HepG2 (cell line): ENCODE measurements around the gene MEX3D. TPM values are rescaled to one million over a fixed set of nuclear protein-coding genes. Genes with fewer than 3 reads are reported as not detected.

Experiments used
- CBX2 ChIP-seq, 2 experiments: fragments of 200-600 bp in 1 of 2; sonication (generic); formaldehyde crosslinking in 1 of 2; IDR thresholded peaks; 2 replicates each; pipeline versions ENCODE4 v1.7.0 to v1.8.1; 2018 to 2022; ENCODE audit warnings: low read depth in 2 of 2, low read length in 1 of 2, mild to moderate bottlenecking in 1 of 2, missing genetic modification reagents in 1 of 2
- NR1H2 ChIP-seq: sonication (generic); formaldehyde crosslinking; IDR thresholded peaks from 2 replicates; pipeline ENCODE4 v1.8.1; 2022; ENCODE audit warnings: low read depth, missing genetic modification reagents, borderline replicate concordance
- NR2C2 ChIP-seq: sonication (generic); formaldehyde crosslinking; IDR thresholded peaks from 2 replicates; pipeline ENCODE4 v1.4.0; 2020; ENCODE audit warnings: missing genetic modification reagents, mild to moderate bottlenecking, moderate library complexity, borderline replicate concordance
- NRL ChIP-seq: sonication (generic); formaldehyde crosslinking; IDR thresholded peaks from 2 replicates; pipeline ENCODE4 v1.5.0; 2020; ENCODE audit warnings: missing genetic modification reagents, mild to moderate bottlenecking, moderate library complexity, borderline replicate concordance
- SMAD9 ChIP-seq: sonication (generic); formaldehyde crosslinking; IDR thresholded peaks from 2 replicates; pipeline ENCODE4 v1.5.1; 2020; ENCODE audit warnings: mild to moderate bottlenecking, missing genetic modification reagents
- STAG1 ChIP-seq: sonication (generic); formaldehyde crosslinking; IDR thresholded peaks from 2 replicates; pipeline ENCODE4 v1.4.0; 2020; ENCODE audit warnings: missing genetic modification reagents
- TCF7 ChIP-seq: sonication (generic); IDR thresholded peaks from 2 replicates; pipeline ENCODE4 v1.6.1; 2016; ENCODE audit warnings: antibody characterized with exemption, low read depth
- XRCC5 ChIP-seq: fragments of 200-400 bp; formaldehyde crosslinking; optimal IDR thresholded peaks from 2 replicates; pipeline ENCODE3; 2017; ENCODE audit warnings: mild to moderate bottlenecking, low read length
- ZNF326 ChIP-seq: sonication (generic); formaldehyde crosslinking; IDR thresholded peaks from 2 replicates; pipeline ENCODE4 v1.4.0; 2020; ENCODE audit warnings: missing genetic modification reagents, borderline replicate concordance
- ZNF841 ChIP-seq: sonication (generic); formaldehyde crosslinking; IDR thresholded peaks from 2 replicates; pipeline ENCODE4 v1.8.1; 2023; ENCODE audit warnings: missing genetic modification reagents, borderline replicate concordance
- ZSCAN25 ChIP-seq: sonication (generic); formaldehyde crosslinking; IDR thresholded peaks from 2 replicates; pipeline ENCODE4 v1.8.0; 2022; ENCODE audit warnings: mild to moderate bottlenecking, missing genetic modification reagents
- polyA plus RNA-seq, 8 experiments: library from polyadenylated mRNA; depleted of rRNA in 3 of 8; stranded (reverse) in 7 of 8; unstranded in 1 of 8; fragments of >200 nt; fragmentation: Illumina TruSeq in 4 of 8; extraction: Trizol in 4 of 8; gene quantifications; 2 replicates each; pipeline versions ENCODE4 v1.2.1 to v1.2.3, GENCODE V29; 2011 to 2016; ENCODE audit warnings: low read depth in 4 of 8, missing spikeins in 1 of 8, mixed read lengths in 1 of 8; ENCODE audit not compliant: insufficient read depth in 1 of 8
- total RNA-seq, 5 experiments: library from RNA; depleted of rRNA; stranded (reverse); fragments of >200 nt; fragmentation: Illumina TruSeq; extraction: Trizol; gene quantifications; 2 replicates each; pipeline ENCODE4 v1.2.3, GENCODE V29; 2016; ENCODE audit warnings: low read depth in 1 of 5
- TF ChIP-seq, protein P1 (sequence below): sonication (generic); formaldehyde crosslinking; IDR thresholded peaks from 2 replicates; pipeline ENCODE4 v1.4.0; 2020; ENCODE audit warnings: mild to moderate bottlenecking, missing genetic modification reagents, borderline replicate concordance
- TF ChIP-seq, protein P2 (sequence below): sonication (generic); formaldehyde crosslinking; IDR thresholded peaks from 2 replicates; pipeline ENCODE4 v1.8.1; 2023; ENCODE audit warnings: mild to moderate bottlenecking, missing genetic modification reagents, borderline replicate concordance
- TF ChIP-seq, protein P3 (sequence below), 2 experiments: sonication (generic) in 1 of 2; formaldehyde crosslinking in 1 of 2; IDR thresholded peaks; 2 replicates each; pipeline versions ENCODE4 v1.5.1 to v1.6.1; 2011 to 2020; ENCODE audit warnings: borderline replicate concordance in 1 of 2, low read depth in 1 of 2, low read length in 1 of 2, mild to moderate bottlenecking in 1 of 2, missing genetic modification reagents in 1 of 2, moderate library complexity in 1 of 2

The MEX3D gene
- total and polyA plus RNA-seq, 2 of the 13 experiments (the other 11 are each of a cell fraction or from before 2014, with no cell fraction given) = 3.6 to 17.1 TPM

DNA sequence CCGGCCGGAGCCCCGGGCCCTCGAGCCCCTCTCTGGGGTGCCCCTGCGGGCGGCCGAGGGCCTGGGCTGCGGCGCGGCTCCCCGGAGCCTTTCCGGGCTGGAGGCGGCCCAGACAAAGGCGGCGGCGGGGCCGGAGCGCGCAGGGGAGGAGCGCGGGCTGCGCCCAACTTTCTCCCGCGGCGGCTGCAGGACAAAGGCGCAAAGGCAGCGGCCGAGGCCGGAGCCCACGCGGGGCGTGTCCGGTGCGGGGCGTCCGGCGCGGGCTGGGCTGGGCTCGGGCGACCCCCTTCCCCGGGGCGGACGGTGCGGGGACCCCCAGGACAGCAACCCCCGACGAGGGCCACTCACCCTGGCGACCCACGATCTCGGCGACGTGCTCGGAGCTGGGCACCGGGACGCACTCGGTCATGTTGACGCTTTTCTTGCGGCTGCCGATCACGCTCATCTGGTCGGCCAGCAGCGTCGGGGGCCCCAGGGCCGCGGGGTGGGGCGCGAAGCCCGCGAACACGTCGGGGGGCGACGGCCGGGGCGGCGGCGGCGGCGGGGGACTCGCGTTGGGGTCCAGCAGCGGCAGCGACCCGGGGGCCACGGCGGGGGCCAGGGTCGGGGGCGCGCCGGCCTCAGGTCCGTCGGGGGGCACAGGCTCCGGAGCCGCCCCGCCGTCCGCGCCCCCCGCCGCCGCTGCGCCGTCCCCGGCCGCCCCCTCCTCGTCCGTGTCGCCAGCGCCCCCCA lies 843 bp downstream of the MEX3D start (continued):
- TF ChIP-seq ZSCAN25 = no peak
- no peak for TF ChIP-seq ZNF326
- TF ChIP-seq NR1H2 (CRISPR knock-in tag) = no peak
- TF ChIP-seq, protein P1, sequence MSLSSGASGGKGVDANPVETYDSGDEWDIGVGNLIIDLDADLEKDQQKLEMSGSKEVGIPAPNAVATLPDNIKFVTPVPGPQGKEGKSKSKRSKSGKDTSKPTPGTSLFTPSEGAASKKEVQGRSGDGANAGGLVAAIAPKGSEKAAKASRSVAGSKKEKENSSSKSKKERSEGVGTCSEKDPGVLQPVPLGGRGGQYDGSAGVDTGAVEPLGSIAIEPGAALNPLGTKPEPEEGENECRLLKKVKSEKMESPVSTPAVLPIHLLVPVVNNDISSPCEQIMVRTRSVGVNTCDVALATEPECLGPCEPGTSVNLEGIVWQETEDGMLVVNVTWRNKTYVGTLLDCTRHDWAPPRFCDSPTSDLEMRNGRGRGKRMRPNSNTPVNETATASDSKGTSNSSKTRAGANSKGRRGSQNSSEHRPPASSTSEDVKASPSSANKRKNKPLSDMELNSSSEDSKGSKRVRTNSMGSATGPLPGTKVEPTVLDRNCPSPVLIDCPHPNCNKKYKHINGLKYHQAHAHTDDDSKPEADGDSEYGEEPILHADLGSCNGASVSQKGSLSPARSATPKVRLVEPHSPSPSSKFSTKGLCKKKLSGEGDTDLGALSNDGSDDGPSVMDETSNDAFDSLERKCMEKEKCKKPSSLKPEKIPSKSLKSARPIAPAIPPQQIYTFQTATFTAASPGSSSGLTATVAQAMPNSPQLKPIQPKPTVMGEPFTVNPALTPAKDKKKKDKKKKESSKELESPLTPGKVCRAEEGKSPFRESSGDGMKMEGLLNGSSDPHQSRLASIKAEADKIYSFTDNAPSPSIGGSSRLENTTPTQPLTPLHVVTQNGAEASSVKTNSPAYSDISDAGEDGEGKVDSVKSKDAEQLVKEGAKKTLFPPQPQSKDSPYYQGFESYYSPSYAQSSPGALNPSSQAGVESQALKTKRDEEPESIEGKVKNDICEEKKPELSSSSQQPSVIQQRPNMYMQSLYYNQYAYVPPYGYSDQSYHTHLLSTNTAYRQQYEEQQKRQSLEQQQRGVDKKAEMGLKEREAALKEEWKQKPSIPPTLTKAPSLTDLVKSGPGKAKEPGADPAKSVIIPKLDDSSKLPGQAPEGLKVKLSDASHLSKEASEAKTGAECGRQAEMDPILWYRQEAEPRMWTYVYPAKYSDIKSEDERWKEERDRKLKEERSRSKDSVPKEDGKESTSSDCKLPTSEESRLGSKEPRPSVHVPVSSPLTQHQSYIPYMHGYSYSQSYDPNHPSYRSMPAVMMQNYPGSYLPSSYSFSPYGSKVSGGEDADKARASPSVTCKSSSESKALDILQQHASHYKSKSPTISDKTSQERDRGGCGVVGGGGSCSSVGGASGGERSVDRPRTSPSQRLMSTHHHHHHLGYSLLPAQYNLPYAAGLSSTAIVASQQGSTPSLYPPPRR (CRISPR knock-in tag) = no peak
- no peak for TF ChIP-seq TCF7
- TF ChIP-seq ZNF841 (CRISPR knock-in tag) = no peak
- no peak for TF ChIP-seq NR2C2 (CRISPR knock-in tag)
- TF ChIP-seq, protein P2, sequence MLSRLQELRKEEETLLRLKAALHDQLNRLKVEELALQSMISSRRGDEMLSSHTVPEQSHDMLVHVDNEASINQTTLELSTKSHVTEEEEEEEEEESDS (CRISPR knock-in tag) = no peak
- TF ChIP-seq NRL = no peak
- TF ChIP-seq, protein P3, sequence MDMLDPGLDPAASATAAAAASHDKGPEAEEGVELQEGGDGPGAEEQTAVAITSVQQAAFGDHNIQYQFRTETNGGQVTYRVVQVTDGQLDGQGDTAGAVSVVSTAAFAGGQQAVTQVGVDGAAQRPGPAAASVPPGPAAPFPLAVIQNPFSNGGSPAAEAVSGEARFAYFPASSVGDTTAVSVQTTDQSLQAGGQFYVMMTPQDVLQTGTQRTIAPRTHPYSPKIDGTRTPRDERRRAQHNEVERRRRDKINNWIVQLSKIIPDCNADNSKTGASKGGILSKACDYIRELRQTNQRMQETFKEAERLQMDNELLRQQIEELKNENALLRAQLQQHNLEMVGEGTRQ (IDR thresholded peaks at IDR 0.05; ENCODE audit: low read depth, low read length) = no peak
- TF ChIP-seq, protein P3 (CRISPR knock-in tag; IDR thresholded peaks at IDR 0.05; ENCODE audit: borderline replicate concordance) = no peak
- TF ChIP-seq STAG1 = no peak
- no peak for TF ChIP-seq XRCC5
- no peak for TF ChIP-seq SMAD9 (CRISPR knock-in tag)
- TF ChIP-seq CBX2 (IDR thresholded peaks at IDR 0.05; ENCODE audit: low read depth, low read length) = no peak
- no peak for TF ChIP-seq CBX2 (CRISPR knock-in tag; IDR thresholded peaks at IDR 0.05; ENCODE audit: low read depth)
